GM23338 (cell line): ENCODE measurements around the gene ADORA1. TPM values are rescaled to one million over a fixed set of nuclear protein-coding genes. Genes with fewer than 3 reads are reported as not detected.

Experiments
- ATAC-seq: fragments of 200-7000 bp; cut with Tn5 transposase; 3 replicates; pipeline ENCODE4 v1.9.1; 2020
- DNase-seq: peaks from one replicate; pipeline ENCODE4 v3.0.0-alpha.2; 2015; ENCODE audit warnings: low spot score
- H2AFZ ChIP-seq: fragments of 200-600 bp; sonication (generic); 2 replicates; pipeline ENCODE4 v1.8.0; 2016; ENCODE audit warnings: antibody characterized with exemption, mild to moderate bottlenecking, moderate library complexity
- H3F3A ChIP-seq: fragments of 200-600 bp; sonication (generic); replicated peaks from 2 replicates; pipeline ENCODE4 v1.8.0; 2017; ENCODE audit warnings: antibody characterized with exemption, mixed run types, low read depth
- H3K27ac ChIP-seq: fragments of 200-600 bp; sonication (generic); 2 replicates; pipeline ENCODE4 v1.6.1; 2016; ENCODE audit warnings: low read depth
- H3K27me3 ChIP-seq: fragments of 200-600 bp; sonication (generic); 2 replicates; pipeline ENCODE4 v1.8.0; 2016; ENCODE audit warnings: mild to moderate bottlenecking, mixed run types, moderate library complexity; ENCODE audit not compliant: insufficient read depth
- H3K36me3 ChIP-seq: fragments of 200-600 bp; sonication (generic); 2 replicates; pipeline ENCODE4 v1.8.0; 2016; ENCODE audit warnings: mild to moderate bottlenecking; ENCODE audit not compliant: insufficient read depth
- H3K4me1 ChIP-seq: fragments of 200-600 bp; sonication (generic); 2 replicates; pipeline ENCODE4 v1.8.0; 2016; ENCODE audit warnings: mild to moderate bottlenecking, moderate library complexity; ENCODE audit not compliant: insufficient read depth
- H3K4me2 ChIP-seq: fragments of 200-600 bp; sonication (generic); 2 replicates; pipeline ENCODE4 v1.7.1; 2017; ENCODE audit warnings: mixed run types
- H3K4me3 ChIP-seq: fragments of 200-600 bp; sonication (generic); 2 replicates; pipeline ENCODE4 v1.6.1; 2016; ENCODE audit warnings: mixed run types
- H3K79me2 ChIP-seq: fragments of 200-600 bp; sonication (generic); replicated peaks from 2 replicates; pipeline ENCODE4 v1.8.0; 2017; ENCODE audit warnings: mild to moderate bottlenecking; ENCODE audit not compliant: insufficient read depth
- H3K9me2 ChIP-seq: fragments of 200-600 bp; sonication (generic); 2 replicates; pipeline ENCODE4 v1.8.0; 2017; ENCODE audit not compliant: insufficient read depth
- H4K20me1 ChIP-seq: fragments of 200-600 bp; sonication (generic); replicated peaks from 2 replicates; pipeline ENCODE4 v1.8.0; 2017; ENCODE audit warnings: mild to moderate bottlenecking; ENCODE audit not compliant: insufficient read depth
- H3K27ac Mint-ChIP-seq: 2 replicates; pipeline ENCODE4 v1.8.0; 2020; ENCODE audit warnings: inconsistent platforms, mild to moderate bottlenecking, moderate library complexity, mixed read lengths
- H3K27me3 Mint-ChIP-seq: 3 replicates; pipeline ENCODE4 v1.8.0; 2022; ENCODE audit warnings: low read depth, mild to moderate bottlenecking, moderate library complexity, mixed read lengths, inconsistent platforms; ENCODE audit not compliant: insufficient read depth, poor library complexity
- H3K36me3 Mint-ChIP-seq: 3 replicates; pipeline ENCODE4 v1.8.0; 2021; ENCODE audit warnings: low read depth, mild to moderate bottlenecking, inconsistent platforms, moderate library complexity, mixed read lengths
- H3K4me1 Mint-ChIP-seq: 3 replicates; pipeline ENCODE4 v1.8.0; 2020; ENCODE audit warnings: mild to moderate bottlenecking, inconsistent platforms, mixed read lengths
- H3K4me3 Mint-ChIP-seq: 3 replicates; pipeline ENCODE4 v1.8.0; 2021; ENCODE audit warnings: moderate library complexity, mild to moderate bottlenecking, inconsistent platforms, mixed read lengths
- H3K9me3 Mint-ChIP-seq: 3 replicates; pipeline ENCODE4 v1.8.0; 2020; ENCODE audit warnings: moderate library complexity, mild to moderate bottlenecking, inconsistent platforms, mixed read lengths
- CREB1 ChIP-seq: fragments of 250-450 bp; sonication (Bioruptor Pico); IDR thresholded peaks from 2 replicates; pipeline ENCODE4 v1.5.0; 2020; ENCODE audit warnings: low read depth, mild to moderate bottlenecking, moderate library complexity
- EZH2 ChIP-seq: fragments of 200-600 bp; sonication (generic); IDR thresholded peaks from one replicate; pipeline ENCODE4 v1.8.0; 2017; ENCODE audit warnings: antibody characterized with exemption, mild to moderate bottlenecking, low read depth; ENCODE audit not compliant: unreplicated experiment
- EZH2phosphoT487 ChIP-seq: fragments of 200-600 bp; sonication (generic); IDR thresholded peaks from one replicate; pipeline ENCODE4 v1.8.1; 2018; ENCODE audit warnings: antibody characterized with exemption; ENCODE audit not compliant: unreplicated experiment
- JUNB ChIP-seq: IDR thresholded peaks from one replicate; pipeline ENCODE4 v1.6.1; 2016; ENCODE audit warnings: antibody characterized with exemption; ENCODE audit not compliant: unreplicated experiment
- NANOG ChIP-seq: IDR thresholded peaks from 2 replicates; pipeline ENCODE4 v1.6.1; 2016; ENCODE audit warnings: antibody characterized with exemption, borderline replicate concordance
- POLR2AphosphoS5 ChIP-seq: IDR thresholded peaks from 2 replicates; pipeline ENCODE4 v1.6.1; 2016; ENCODE audit warnings: antibody characterized with exemption, low read depth
- STAT1 ChIP-seq: IDR thresholded peaks from one replicate; pipeline ENCODE4 v1.6.1; 2016; ENCODE audit warnings: antibody characterized with exemption; ENCODE audit not compliant: unreplicated experiment
- ZNF114 ChIP-seq: fragments of 250-450 bp; sonication (Bioruptor Pico); IDR thresholded peaks from 2 replicates; pipeline ENCODE4 v1.5.0; 2020; ENCODE audit warnings: mild to moderate bottlenecking, moderate library complexity
- ZNF331 ChIP-seq: fragments of 250-450 bp; sonication (Bioruptor Pico); IDR thresholded peaks from 2 replicates; pipeline ENCODE4 v1.5.0; 2020; ENCODE audit warnings: low read depth, mild to moderate bottlenecking, moderate library complexity
- polyA plus RNA-seq: library from polyadenylated mRNA; unstranded; fragments of >200 nt; fragmentation: Nextera tagmentation; extraction: Ambion mirVana; gene quantifications from 2 replicates; pipeline ENCODE4 v1.2.1, GENCODE V29; 2016
- total RNA-seq: library from RNA; depleted of rRNA; stranded (reverse); fragments of >200 nt; shearing (Covaris generic); gene quantifications from 2 replicates; pipeline ENCODE4 v1.2.3, GENCODE V29; 2014
- TF ChIP-seq, protein P1 (sequence below): IDR thresholded peaks from 2 replicates; pipeline ENCODE4 v1.6.1; 2016; ENCODE audit warnings: antibody characterized with exemption
- TF ChIP-seq, protein P2 (sequence below), 2 experiments: fragments of 200-600 bp in 1 of 2; sonication (generic) in 1 of 2; conservative IDR thresholded peaks; 2 replicates each; pipeline versions ENCODE4 v1.5.1 to v1.6.1; 2016 to 2017; ENCODE audit warnings: antibody characterized with exemption in 2 of 2, low read depth in 2 of 2, mild to moderate bottlenecking in 2 of 2, moderate library complexity in 1 of 2
- TF ChIP-seq, protein P3 (sequence below): IDR thresholded peaks from one replicate; pipeline ENCODE4 v1.6.1; 2018; ENCODE audit warnings: antibody characterized with exemption; ENCODE audit not compliant: unreplicated experiment
- TF ChIP-seq, protein P4 (sequence below): fragments of 250-450 bp; sonication (Bioruptor Pico); IDR thresholded peaks from 2 replicates; pipeline ENCODE4 v1.5.0; 2020; ENCODE audit warnings: mild to moderate bottlenecking, moderate library complexity

Gene ADORA1
- total and polyA plus RNA-seq, 2 experiments from 2014 or later = 0.63 to 1.8 TPM

DNA sequence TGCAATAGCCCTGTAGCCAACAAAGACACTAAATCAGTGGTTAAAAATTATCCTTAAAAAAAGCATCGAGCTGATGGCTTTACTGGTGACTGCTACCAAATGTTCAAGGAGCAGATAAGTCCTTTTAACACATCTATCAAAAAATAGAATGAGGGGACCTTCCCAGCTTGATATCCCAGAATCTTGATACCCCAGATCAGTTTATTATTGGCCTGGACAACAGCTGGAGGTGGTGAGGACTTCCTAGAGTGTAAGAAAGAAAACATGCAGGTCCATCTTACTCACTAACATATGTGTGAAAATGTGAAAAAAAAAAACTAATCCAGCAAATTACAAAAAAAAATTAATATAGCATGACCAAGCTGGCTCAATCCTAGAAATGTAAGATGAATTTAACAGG is 80.7 kb downstream of the ADORA1 start:
- no peaks in the 10 kb centered on the region for H3K27me3 ChIP-seq
- H3K27ac Mint-ChIP-seq = no peak overlapping the region
- DNase-seq = no peak

More for the DNA sequence above, 80.7 kb downstream of the ADORA1 start:
- H3K9me3 Mint-ChIP-seq = no peaks in the 10 kb centered on the region
- H3K4me1 ChIP-seq = no peaks in the 10 kb centered on the region
- H3K4me3 ChIP-seq = no peak overlapping the region
- no peaks in the 10 kb centered on the region for H4K20me1 ChIP-seq
- peaks cover 5% of the 10 kb centered on the region for H3K4me1 Mint-ChIP-seq
- no peak for ATAC-seq
- no peaks in the 10 kb centered on the region for H3K36me3 Mint-ChIP-seq
- no peaks in the 10 kb centered on the region for H3K79me2 ChIP-seq
- no peaks in the 10 kb centered on the region for H3K9me2 ChIP-seq
- no peaks in the 10 kb centered on the region for H3K36me3 ChIP-seq
- no peaks in the 10 kb centered on the region for H3F3A ChIP-seq
- no peak overlapping the region for H2AFZ ChIP-seq
- no peak for TF ChIP-seq ZNF114 (CRISPR knock-in tag)
- no peak for TF ChIP-seq ZNF331 (CRISPR knock-in tag)
- no peak for TF ChIP-seq EZH2
- TF ChIP-seq, protein P1, sequence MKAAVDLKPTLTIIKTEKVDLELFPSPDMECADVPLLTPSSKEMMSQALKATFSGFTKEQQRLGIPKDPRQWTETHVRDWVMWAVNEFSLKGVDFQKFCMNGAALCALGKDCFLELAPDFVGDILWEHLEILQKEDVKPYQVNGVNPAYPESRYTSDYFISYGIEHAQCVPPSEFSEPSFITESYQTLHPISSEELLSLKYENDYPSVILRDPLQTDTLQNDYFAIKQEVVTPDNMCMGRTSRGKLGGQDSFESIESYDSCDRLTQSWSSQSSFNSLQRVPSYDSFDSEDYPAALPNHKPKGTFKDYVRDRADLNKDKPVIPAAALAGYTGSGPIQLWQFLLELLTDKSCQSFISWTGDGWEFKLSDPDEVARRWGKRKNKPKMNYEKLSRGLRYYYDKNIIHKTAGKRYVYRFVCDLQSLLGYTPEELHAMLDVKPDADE = no peak
- TF ChIP-seq, protein P2, sequence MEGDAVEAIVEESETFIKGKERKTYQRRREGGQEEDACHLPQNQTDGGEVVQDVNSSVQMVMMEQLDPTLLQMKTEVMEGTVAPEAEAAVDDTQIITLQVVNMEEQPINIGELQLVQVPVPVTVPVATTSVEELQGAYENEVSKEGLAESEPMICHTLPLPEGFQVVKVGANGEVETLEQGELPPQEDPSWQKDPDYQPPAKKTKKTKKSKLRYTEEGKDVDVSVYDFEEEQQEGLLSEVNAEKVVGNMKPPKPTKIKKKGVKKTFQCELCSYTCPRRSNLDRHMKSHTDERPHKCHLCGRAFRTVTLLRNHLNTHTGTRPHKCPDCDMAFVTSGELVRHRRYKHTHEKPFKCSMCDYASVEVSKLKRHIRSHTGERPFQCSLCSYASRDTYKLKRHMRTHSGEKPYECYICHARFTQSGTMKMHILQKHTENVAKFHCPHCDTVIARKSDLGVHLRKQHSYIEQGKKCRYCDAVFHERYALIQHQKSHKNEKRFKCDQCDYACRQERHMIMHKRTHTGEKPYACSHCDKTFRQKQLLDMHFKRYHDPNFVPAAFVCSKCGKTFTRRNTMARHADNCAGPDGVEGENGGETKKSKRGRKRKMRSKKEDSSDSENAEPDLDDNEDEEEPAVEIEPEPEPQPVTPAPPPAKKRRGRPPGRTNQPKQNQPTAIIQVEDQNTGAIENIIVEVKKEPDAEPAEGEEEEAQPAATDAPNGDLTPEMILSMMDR (conservative IDR thresholded peaks at IDR 0.05; ENCODE audit: low read depth in 2 of 2) = no peak
- no peak for TF ChIP-seq NANOG
- TF ChIP-seq JUNB = no peak
- no peak for TF ChIP-seq POLR2AphosphoS5
- TF ChIP-seq, protein P3, sequence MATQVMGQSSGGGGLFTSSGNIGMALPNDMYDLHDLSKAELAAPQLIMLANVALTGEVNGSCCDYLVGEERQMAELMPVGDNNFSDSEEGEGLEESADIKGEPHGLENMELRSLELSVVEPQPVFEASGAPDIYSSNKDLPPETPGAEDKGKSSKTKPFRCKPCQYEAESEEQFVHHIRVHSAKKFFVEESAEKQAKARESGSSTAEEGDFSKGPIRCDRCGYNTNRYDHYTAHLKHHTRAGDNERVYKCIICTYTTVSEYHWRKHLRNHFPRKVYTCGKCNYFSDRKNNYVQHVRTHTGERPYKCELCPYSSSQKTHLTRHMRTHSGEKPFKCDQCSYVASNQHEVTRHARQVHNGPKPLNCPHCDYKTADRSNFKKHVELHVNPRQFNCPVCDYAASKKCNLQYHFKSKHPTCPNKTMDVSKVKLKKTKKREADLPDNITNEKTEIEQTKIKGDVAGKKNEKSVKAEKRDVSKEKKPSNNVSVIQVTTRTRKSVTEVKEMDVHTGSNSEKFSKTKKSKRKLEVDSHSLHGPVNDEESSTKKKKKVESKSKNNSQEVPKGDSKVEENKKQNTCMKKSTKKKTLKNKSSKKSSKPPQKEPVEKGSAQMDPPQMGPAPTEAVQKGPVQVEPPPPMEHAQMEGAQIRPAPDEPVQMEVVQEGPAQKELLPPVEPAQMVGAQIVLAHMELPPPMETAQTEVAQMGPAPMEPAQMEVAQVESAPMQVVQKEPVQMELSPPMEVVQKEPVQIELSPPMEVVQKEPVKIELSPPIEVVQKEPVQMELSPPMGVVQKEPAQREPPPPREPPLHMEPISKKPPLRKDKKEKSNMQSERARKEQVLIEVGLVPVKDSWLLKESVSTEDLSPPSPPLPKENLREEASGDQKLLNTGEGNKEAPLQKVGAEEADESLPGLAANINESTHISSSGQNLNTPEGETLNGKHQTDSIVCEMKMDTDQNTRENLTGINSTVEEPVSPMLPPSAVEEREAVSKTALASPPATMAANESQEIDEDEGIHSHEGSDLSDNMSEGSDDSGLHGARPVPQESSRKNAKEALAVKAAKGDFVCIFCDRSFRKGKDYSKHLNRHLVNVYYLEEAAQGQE = no peak
- TF ChIP-seq CREB1 (CRISPR knock-in tag) = no peak
- no peak for TF ChIP-seq EZH2phosphoT487
- TF ChIP-seq, protein P4, sequence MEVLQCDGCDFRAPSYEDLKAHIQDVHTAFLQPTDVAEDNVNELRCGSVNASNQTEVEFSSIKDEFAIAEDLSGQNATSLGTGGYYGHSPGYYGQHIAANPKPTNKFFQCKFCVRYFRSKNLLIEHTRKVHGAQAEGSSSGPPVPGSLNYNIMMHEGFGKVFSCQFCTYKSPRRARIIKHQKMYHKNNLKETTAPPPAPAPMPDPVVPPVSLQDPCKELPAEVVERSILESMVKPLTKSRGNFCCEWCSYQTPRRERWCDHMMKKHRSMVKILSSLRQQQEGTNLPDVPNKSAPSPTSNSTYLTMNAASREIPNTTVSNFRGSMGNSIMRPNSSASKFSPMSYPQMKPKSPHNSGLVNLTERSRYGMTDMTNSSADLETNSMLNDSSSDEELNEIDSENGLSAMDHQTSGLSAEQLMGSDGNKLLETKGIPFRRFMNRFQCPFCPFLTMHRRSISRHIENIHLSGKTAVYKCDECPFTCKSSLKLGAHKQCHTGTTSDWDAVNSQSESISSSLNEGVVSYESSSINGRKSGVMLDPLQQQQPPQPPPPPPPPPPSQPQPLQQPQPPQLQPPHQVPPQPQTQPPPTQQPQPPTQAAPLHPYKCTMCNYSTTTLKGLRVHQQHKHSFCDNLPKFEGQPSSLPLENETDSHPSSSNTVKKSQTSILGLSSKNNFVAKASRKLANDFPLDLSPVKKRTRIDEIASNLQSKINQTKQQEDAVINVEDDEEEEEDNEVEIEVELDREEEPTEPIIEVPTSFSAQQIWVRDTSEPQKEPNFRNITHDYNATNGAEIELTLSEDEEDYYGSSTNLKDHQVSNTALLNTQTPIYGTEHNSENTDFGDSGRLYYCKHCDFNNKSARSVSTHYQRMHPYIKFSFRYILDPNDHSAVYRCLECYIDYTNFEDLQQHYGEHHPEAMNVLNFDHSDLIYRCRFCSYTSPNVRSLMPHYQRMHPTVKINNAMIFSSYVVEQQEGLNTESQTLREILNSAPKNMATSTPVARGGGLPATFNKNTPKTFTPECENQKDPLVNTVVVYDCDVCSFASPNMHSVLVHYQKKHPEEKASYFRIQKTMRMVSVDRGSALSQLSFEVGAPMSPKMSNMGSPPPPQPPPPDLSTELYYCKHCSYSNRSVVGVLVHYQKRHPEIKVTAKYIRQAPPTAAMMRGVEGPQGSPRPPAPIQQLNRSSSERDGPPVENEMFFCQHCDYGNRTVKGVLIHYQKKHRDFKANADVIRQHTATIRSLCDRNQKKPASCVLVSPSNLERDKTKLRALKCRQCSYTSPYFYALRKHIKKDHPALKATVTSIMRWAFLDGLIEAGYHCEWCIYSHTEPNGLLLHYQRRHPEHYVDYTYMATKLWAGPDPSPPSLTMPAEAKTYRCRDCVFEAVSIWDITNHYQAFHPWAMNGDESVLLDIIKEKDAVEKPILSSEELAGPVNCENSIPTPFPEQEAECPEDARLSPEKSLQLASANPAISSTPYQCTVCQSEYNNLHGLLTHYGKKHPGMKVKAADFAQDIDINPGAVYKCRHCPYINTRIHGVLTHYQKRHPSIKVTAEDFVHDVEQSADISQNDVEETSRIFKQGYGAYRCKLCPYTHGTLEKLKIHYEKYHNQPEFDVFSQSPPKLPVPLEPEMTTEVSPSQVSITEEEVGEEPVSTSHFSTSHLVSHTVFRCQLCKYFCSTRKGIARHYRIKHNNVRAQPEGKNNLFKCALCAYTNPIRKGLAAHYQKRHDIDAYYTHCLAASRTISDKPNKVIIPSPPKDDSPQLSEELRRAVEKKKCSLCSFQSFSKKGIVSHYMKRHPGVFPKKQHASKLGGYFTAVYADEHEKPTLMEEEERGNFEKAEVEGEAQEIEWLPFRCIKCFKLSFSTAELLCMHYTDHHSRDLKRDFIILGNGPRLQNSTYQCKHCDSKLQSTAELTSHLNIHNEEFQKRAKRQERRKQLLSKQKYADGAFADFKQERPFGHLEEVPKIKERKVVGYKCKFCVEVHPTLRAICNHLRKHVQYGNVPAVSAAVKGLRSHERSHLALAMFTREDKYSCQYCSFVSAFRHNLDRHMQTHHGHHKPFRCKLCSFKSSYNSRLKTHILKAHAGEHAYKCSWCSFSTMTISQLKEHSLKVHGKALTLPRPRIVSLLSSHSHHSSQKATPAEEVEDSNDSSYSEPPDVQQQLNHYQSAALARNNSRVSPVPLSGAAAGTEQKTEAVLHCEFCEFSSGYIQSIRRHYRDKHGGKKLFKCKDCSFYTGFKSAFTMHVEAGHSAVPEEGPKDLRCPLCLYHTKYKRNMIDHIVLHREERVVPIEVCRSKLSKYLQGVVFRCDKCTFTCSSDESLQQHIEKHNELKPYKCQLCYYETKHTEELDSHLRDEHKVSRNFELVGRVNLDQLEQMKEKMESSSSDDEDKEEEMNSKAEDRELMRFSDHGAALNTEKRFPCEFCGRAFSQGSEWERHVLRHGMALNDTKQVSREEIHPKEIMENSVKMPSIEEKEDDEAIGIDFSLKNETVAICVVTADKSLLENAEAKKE = no peak
- no peak for TF ChIP-seq STAT1
- H3K27ac ChIP-seq = no peak overlapping the region
- peaks cover 1% of the 10 kb centered on the region for H3K27me3 Mint-ChIP-seq
- H3K4me3 Mint-ChIP-seq = no peak overlapping the region
- no peak overlapping the region for H3K4me2 ChIP-seq
